Esophagus squamous epithelium (tissue), 4 donors: ENCODE results near the gene CNTNAP4.

Experiments used
- CTCF ChIP-seq, 6 experiments: fragments of 450-650 bp in 4 of 6; fragments of 200-600 bp in 2 of 6; sonication (generic) in 2 of 6; IDR thresholded peaks; one replicate each; pipeline ENCODE4 v1.5.1; 2016 to 2019; ENCODE audit warnings: antibody characterized with exemption in 6 of 6, mild to moderate bottlenecking in 4 of 6, moderate library complexity in 4 of 6
- POLR2A ChIP-seq, 4 donors: fragments of 450-650 bp; IDR thresholded peaks; one replicate each; pipeline ENCODE4 v1.6.1; 2017; ENCODE audit warnings: antibody characterized with exemption in 4 of 4, mild to moderate bottlenecking in 4 of 4, moderate library complexity in 3 of 4

DNA sequence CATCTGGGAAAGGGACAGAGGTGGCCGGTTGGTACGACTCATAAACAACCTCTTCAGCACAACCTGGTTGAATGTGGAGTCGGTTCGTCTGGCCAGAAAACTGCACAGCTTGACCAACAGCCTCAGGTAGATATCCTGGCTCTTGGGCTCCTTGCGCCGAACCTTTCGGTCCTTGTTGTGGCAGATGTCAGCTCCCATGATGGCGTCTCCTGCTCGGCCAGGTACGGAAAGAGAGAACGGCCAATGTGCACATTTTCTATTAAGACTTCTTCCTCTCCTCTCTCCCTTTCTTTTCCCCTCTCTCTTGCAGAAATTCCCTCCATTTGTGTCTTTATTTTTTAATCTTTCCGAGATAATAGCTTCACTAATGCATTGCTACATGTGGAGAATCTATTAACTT is 41.8 kb upstream of the CNTNAP4 start:
- TF ChIP-seq POLR2A (IDR thresholded peaks at IDR 0.05) = no peak
- no peak for TF ChIP-seq CTCF (IDR thresholded peaks at IDR 0.05)
